Endothelial cell of coronary artery (primary cell): ENCODE measurements around the gene PLD1. TPM values are rescaled to one million over a fixed set of nuclear protein-coding genes. Genes with fewer than 3 reads are reported as not detected.

Experiments
- total RNA-seq: library from RNA; depleted of rRNA; stranded (reverse); fragments of >200 nt; gene quantifications from 2 replicates; pipeline ENCODE4 v1.2.3, GENCODE V29; 2014

Gene PLD1, protein sequence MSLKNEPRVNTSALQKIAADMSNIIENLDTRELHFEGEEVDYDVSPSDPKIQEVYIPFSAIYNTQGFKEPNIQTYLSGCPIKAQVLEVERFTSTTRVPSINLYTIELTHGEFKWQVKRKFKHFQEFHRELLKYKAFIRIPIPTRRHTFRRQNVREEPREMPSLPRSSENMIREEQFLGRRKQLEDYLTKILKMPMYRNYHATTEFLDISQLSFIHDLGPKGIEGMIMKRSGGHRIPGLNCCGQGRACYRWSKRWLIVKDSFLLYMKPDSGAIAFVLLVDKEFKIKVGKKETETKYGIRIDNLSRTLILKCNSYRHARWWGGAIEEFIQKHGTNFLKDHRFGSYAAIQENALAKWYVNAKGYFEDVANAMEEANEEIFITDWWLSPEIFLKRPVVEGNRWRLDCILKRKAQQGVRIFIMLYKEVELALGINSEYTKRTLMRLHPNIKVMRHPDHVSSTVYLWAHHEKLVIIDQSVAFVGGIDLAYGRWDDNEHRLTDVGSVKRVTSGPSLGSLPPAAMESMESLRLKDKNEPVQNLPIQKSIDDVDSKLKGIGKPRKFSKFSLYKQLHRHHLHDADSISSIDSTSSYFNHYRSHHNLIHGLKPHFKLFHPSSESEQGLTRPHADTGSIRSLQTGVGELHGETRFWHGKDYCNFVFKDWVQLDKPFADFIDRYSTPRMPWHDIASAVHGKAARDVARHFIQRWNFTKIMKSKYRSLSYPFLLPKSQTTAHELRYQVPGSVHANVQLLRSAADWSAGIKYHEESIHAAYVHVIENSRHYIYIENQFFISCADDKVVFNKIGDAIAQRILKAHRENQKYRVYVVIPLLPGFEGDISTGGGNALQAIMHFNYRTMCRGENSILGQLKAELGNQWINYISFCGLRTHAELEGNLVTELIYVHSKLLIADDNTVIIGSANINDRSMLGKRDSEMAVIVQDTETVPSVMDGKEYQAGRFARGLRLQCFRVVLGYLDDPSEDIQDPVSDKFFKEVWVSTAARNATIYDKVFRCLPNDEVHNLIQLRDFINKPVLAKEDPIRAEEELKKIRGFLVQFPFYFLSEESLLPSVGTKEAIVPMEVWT
- 42.9 and 60.0 TPM in 2 replicates for total RNA-seq

DNA sequence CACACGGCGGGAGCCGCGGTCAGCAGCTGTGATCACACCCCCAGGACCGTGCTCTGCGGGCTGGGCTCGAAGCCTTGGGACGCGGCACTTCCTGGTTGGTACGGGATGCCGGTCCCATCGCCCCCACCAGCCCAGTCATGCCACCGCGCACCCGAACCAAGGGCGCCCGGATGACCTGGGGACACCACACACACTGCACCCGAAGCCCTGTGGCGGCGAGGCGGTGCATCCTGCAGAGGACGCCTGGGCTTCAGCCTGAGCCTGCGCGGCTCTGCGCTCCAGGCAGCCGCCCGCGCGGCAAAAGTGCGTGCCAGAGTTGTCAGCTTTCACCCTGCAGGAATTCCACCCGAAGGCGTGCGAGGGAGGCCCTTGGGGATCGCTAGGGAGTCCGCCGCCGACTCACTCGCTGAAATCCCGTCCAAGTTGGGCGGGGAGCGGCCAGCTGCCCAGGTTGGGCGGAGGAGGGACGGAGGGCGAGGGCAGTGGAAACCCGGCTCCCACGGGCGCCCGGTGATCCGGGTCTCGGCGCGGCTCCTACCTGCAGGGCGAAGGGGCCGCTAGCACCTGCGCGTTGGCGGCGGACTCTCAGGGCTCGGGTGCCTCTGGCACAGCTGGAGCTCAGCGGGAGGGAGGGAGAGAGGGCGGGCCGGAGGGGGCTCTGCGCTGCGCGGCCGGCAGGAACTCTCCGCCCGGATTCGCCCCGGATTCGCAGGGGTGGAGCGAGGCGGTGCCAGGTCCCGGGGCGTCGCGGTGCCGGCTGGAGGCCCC is at the start of gene PLD1:
TSS of gene PLD1 (minus strand) at position 623 of the 768 bp plus-strand sequence. CDS start 72,432 bp downstream, outside the sequence.

DNA sequence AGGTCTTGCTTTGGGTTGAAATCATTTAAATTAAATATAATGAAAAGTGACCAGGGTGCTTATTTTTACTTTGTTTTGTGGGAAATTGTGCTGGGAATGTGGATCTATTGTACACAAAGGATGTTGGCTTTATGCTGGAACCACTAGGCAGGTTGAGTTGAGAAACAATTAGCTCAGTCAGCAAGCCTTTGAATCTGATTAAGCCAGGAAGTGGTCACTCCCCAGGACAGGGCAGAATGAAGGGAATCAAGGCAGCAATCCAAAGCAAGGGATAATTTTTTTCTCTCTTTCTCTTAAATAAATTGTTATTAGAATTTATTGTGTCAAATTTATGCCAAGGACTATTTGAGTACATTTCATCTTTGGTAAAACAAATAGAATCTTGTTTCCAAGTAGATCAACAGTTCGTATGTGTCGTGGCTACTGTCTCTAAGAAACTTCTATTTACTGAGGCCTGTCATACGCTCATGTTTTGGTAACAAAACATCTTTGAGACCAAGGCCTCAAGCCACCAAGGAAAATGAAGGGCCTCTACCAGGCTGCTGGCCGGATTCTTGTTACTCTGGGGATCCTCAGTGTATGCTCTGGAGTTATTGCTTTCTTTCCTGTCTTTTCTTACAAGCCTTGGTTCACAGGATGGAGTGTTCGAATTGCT is 32.7 kb upstream of the PLD1 start, which contains the start of gene TMEM212:
TSS of gene TMEM212 (plus strand) at position 486 of the 655 bp plus-strand sequence. CDS start at position 521, 35 bp downstream.

Other genes with a start within 250 kb of the PLD1 start
- not detected in 2 replicates for gene TMEM212, start 32.9 kb upstream of the PLD1 start, total RNA-seq
- 117 and 186 TPM in 2 replicates for gene FNDC3B, start 229.1 kb upstream of the PLD1 start, total RNA-seq